HG02840 (cell line): ENCODE data around the gene GPBP1L1.
"Not testable (repeated sequence)": the region's sequence is repeated elsewhere in the genome, so short reads cannot be mapped to it uniquely, and the experiment has no call there.

Experiments used
- ATAC-seq: cut with Tn5 transposase; IDR thresholded peaks from one replicate; pipeline ENCODE4 v1.9.1; 2021; ENCODE audit warnings: mild to moderate bottlenecking, moderate library complexity, moderate number of reproducible peaks; ENCODE audit not compliant: unreplicated experiment, low FRiP score

GPBP1L1 gene

GRCh38 chr1:45682942-45683341, 3.4 kb downstream of the GPBP1L1 start:
- no peak for ATAC-seq

GRCh38 chr1:45679123-45679522, 7.2 kb downstream of the GPBP1L1 start:
- no peak for ATAC-seq

GRCh38 chr1:45678489-45678888, 7.8 kb downstream of the GPBP1L1 start:
- ATAC-seq, result no peak

GRCh38 chr1:45677751-45678245, 8.5 kb downstream of the GPBP1L1 start:
- no peak for ATAC-seq

- ATAC-seq, result not testable (repeated sequence)
Measured at GRCh38 chr1:45676553-45676952, 9.8 kb downstream of the GPBP1L1 start.

GRCh38 chr1:45674478-45674877, 11.9 kb downstream of the GPBP1L1 start:
- no peak for ATAC-seq

GRCh38 chr1:45673956-45674355, 12.4 kb downstream of the GPBP1L1 start:
- no peak for ATAC-seq

GRCh38 chr1:45669859-45670655, 16.3 kb downstream of the GPBP1L1 start:
- ATAC-seq, result no peak

GRCh38 chr1:45669379-45669778, 17.0 kb downstream of the GPBP1L1 start:
- ATAC-seq, result no peak

GRCh38 chr1:45668526-45668925, 17.8 kb downstream of the GPBP1L1 start:
- ATAC-seq, result no peak

- no peak for ATAC-seq
Measured at GRCh38 chr1:45667321-45668111, 18.8 kb downstream of the GPBP1L1 start.

GRCh38 chr1:45666836-45667235, 19.5 kb downstream of the GPBP1L1 start:
- ATAC-seq, result no peak

GRCh38 chr1:45660336-45660735, 26.0 kb downstream of the GPBP1L1 start:
- ATAC-seq, result no peak

- ATAC-seq, result no peak
Measured at GRCh38 chr1:45659222-45659621, 27.1 kb downstream of the GPBP1L1 start.

GRCh38 chr1:45658171-45658570, 28.2 kb downstream of the GPBP1L1 start:
- ATAC-seq, result no peak

- ATAC-seq, result no peak
Measured at GRCh38 chr1:45656573-45657226, 29.6 kb downstream of the GPBP1L1 start.

- no peak for ATAC-seq
Measured at GRCh38 chr1:45654540-45655280, 31.6 kb downstream of the GPBP1L1 start.

GRCh38 chr1:45647248-45648021, 38.9 kb downstream of the GPBP1L1 start:
- no peak for ATAC-seq

- ATAC-seq, result no peak
Measured at GRCh38 chr1:45644661-45645060, 41.7 kb downstream of the GPBP1L1 start.

- ATAC-seq, result no peak
Measured at GRCh38 chr1:45643978-45644377, 42.4 kb downstream of the GPBP1L1 start.
